HT-29 (cell line): ENCODE results near the gene SERGEF. TPM values are rescaled to one million over a fixed set of nuclear protein-coding genes. Genes with fewer than 3 reads are reported as not detected.

Experiments used
- DNase-seq: peaks from one replicate; pipeline ENCODE4 v3.0.0-alpha.2; 2015; ENCODE audit warnings: low spot score
- total RNA-seq: library from RNA; depleted of rRNA; stranded (reverse); fragments of >200 nt; shearing (Covaris generic); gene quantifications from 2 replicates; pipeline ENCODE4 v1.2.3, GENCODE V29; 2014

SERGEF gene
- total RNA-seq, 1 experiment from 2014 or later = 26.0 TPM

DNA sequence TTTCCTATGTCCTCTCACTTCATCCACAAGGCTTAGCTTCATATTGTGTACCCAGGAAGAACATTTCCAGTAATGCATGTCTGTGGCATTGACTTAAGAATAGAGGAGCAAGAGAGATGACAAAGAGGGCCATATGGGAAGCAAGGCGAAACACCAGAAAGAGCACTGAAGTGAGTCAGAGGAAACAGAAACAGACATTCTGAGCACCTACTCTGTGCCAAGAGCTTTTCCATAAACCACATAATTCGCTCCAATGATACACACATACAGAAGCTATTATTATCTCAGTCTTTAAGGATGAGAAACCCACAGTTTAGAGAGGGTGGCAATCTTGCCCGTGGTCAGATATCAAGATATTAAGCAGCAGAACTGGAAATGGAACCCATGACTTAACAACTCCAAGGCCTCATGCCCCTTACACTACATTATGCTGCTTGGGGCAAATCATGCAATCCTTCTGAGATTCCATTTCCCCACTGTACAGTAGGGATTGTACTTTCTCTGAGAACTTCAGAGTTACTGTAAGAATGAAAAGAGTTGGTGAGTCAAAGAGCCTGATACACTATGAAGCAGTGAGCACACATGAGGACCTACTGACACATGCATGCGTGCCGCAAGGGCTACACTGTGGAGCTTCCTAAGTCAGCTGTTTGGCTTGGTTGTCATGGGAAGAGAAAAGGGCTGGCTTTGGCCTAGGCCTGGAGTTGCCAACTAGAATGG lies 151.7 kb downstream of the SERGEF start:
- DNase-seq = no peak

GRCh38 chr11:17859552-17859951 lies 153.3 kb downstream of the SERGEF start:
- no peak for DNase-seq

GRCh38 chr11:17855531-17856290 lies 157.1 kb downstream of the SERGEF start:
- DNase-seq = no peak

GRCh38 chr11:17853280-17853679 lies 159.6 kb downstream of the SERGEF start:
- no peak for DNase-seq

GRCh38 chr11:17852246-17852645 lies 160.6 kb downstream of the SERGEF start:
- DNase-seq = no peak

GRCh38 chr11:17851697-17852096 lies 161.2 kb downstream of the SERGEF start:
- DNase-seq = no peak

- no peak for DNase-seq
Measured at GRCh38 chr11:17850336-17850735, 162.5 kb downstream of the SERGEF start.

- DNase-seq = no peak
Measured at GRCh38 chr11:17848715-17849114, 164.1 kb downstream of the SERGEF start.

- peak; percentile 12 for DNase-seq
Measured at GRCh38 chr11:17846852-17847453, 165.9 kb downstream of the SERGEF start.

GRCh38 chr11:17845431-17845881 lies 167.4 kb downstream of the SERGEF start:
- DNase-seq = no peak

- DNase-seq = no peak
Measured at GRCh38 chr11:17840101-17840548, 172.7 kb downstream of the SERGEF start.

DNA sequence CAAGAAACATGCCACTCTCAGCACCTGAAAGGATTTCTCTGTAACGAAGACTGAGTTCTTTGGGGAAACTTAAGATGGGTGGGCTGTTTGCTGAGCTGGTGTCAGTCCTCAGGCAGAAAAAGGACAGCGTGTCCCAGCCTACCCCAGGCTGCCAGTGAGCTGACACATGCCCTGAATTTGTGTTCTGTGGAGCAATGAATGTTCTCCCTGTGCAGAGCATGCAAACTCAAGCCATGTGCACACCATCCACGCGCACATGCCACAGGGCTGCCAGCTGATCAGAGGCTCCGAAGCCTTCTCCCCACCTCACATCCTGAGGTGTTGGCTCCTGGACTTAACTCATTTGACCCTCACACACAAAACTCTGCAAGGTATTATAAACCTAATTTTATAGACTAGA lies 173.4 kb downstream of the SERGEF start:
- DNase-seq = no peak

DNA sequence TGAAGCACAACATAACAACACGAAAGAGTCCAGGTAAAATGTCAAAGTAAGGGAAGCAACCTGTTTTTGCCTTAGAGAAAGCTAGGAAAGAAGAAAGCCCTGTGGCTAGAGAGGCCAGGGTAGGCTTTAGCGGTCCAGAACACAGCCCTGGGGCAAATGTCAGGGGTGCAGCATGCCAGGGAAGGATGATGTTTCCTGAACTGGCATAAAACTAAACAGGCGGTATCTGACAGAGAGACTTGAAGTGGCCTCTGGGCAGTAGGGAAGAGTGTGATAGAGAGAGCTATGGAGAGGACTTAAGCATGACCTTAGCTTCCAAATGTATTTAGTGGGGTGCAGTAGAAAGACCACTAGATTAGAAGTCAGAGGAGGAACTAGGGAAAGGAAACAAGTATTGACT lies 174.7 kb downstream of the SERGEF start:
- DNase-seq = no peak

DNA sequence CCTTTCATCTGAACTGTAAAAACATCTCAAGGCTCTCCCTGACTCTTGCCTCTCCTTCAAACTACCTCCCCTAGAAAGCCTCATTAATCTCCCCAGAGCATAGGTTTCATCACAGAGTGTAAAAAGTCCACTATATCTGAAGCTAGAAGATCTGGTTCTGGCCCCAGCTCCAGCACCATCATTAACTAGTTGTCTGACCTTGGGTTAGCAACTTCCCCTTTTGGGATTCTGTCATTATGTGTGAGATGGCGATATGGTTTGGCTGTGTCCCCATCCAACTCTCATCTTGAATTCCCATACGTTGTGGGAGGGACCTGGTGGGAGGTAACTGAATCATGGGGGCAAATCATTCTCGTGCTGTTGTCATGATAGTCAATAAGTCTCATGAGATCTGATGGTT lies 181.0 kb downstream of the SERGEF start:
- no peak for DNase-seq

GRCh38 chr11:17831228-17831627 lies 181.6 kb downstream of the SERGEF start:
- DNase-seq = no peak

DNA sequence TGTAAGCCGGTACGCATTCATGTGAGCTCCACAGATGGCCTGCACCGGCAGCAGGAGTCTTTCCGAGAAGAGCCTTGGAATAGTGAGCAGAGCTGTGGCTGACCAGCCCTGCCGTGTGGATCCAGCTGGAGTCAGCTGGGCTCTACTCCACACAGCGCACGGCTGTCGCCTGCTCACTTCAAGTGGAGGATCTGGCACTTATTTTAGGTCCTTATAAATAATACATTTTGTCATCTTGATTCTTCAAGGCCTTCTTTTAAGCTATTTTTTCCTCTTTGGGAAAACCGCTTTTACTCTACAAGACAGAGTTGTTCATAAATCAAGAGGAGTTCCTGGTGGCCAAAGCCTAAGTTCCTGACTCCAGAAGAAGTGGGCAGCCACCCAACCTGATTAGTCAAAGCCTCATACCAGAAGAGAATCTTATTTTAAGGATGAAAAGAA lies 184.5 kb downstream of the SERGEF start:
- DNase-seq = no peak

DNA sequence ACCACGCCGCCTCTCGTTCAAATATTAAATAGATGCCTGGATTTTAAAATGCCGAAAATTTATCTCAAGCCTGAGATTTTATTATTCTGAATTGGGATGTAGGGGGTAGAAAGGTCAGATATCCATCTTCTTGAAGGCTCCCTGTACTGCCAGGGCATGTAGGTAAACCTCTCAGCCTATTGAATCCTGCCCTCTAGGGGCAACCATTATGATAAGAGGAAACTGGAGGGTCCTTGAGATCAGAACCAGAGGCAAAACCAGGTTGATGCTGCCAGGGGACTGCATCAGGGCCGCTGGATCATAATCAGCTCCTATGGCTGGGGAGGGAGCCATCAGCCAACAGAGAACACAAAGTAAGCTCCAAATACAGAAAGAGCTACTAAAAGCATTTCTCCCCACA lies 185.8 kb downstream of the SERGEF start:
- DNase-seq = peak; percentile 9

- DNase-seq = no peak
Measured at GRCh38 chr11:17822401-17822781, 190.5 kb downstream of the SERGEF start.

- DNase-seq = no peak
Measured at GRCh38 chr11:17821648-17822400, 191.0 kb downstream of the SERGEF start.

DNA sequence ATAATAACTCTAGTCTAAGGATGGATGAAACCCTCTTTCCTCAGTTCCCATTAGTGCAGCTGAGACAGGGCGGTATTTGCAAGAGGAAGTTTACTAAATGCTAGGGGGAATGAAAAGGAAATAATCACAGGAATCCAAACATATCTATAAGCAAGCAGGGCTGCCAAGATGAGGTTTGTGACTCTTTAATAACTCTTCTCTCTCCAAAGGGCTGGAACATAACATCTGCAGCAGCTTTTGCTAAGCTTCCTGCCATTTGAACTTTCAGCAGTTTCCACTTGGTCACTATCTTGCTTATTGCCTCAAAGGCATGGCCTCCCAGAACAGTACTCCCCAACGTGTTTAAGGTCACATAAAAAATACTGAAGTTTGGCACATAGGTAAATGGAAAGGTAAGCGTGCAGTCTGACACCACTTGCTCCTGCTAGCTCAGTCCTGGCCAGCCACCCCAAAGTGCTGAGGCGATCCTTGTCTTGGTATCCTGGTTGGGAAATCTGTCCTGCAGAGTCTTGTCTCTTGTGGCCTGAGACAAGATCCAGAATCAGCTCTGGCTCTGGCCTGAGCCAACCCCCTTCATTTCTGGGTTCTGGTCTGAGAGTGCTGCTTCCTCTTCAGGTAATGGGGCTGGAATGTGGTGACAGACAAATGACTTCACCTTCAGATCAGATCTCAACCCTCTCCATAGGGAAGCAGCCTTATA lies 196.5 kb downstream of the SERGEF start:
- no peak for DNase-seq

- no peak for DNase-seq
Measured at GRCh38 chr11:17814546-17814945, 198.3 kb downstream of the SERGEF start.
